HepG2 (cell line): Measurements from ENCODE around the gene PAX7.

ENCODE experiments used
- CEBPB ChIP-seq: IDR thresholded peaks from 2 replicates; pipeline ENCODE4 v1.6.1; 2011; ENCODE audit warnings: low read depth, low read length, improper control_type of control experiment, borderline replicate concordance
- SP4 ChIP-seq: sonication (generic); formaldehyde crosslinking; IDR thresholded peaks from 2 replicates; pipeline ENCODE4 v1.8.1; 2023; ENCODE audit warnings: mild to moderate bottlenecking, missing genetic modification reagents
- SUZ12 ChIP-seq: fragments of 150-350 bp; IDR thresholded peaks from 2 replicates; pipeline ENCODE4 v1.6.1; 2014; ENCODE audit warnings: low read depth, low read length
- TBX2 ChIP-seq: sonication (generic); formaldehyde crosslinking; IDR thresholded peaks from 2 replicates; pipeline ENCODE4 v1.5.0; 2020; ENCODE audit warnings: missing genetic modification reagents, mild to moderate bottlenecking, borderline replicate concordance
- TF ChIP-seq, protein P1 (sequence below): sonication (generic); formaldehyde crosslinking; IDR thresholded peaks from 2 replicates; pipeline ENCODE4 v1.5.0; 2020; ENCODE audit warnings: mild to moderate bottlenecking, missing genetic modification reagents, moderate library complexity

DNA sequence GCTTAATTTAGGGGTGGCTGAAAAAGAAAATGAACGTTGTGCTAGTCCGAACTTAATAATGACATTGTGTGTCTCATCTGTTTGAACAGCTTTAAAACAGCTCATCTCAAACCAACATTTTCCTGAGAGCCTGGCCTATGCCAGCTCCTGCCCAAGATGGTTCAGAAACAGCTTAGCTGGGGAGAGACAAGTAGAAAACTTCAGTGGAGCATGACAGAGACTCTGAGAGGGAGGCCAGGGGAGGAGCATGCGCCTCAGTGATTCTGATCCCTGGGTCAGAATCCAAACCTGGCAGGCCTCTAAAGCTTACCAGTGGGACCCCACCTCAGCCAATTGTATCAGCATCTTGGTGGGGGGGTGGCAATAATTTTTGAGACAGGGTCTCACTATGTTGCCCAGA lies 129.5 kb downstream of the PAX7 start:
- TF ChIP-seq CEBPB (no peak), TBX2 (no peak), SP4 (CRISPR knock-in tag) (no peak), SUZ12 (no peak)
- TF ChIP-seq, protein P1, sequence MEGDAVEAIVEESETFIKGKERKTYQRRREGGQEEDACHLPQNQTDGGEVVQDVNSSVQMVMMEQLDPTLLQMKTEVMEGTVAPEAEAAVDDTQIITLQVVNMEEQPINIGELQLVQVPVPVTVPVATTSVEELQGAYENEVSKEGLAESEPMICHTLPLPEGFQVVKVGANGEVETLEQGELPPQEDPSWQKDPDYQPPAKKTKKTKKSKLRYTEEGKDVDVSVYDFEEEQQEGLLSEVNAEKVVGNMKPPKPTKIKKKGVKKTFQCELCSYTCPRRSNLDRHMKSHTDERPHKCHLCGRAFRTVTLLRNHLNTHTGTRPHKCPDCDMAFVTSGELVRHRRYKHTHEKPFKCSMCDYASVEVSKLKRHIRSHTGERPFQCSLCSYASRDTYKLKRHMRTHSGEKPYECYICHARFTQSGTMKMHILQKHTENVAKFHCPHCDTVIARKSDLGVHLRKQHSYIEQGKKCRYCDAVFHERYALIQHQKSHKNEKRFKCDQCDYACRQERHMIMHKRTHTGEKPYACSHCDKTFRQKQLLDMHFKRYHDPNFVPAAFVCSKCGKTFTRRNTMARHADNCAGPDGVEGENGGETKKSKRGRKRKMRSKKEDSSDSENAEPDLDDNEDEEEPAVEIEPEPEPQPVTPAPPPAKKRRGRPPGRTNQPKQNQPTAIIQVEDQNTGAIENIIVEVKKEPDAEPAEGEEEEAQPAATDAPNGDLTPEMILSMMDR (CRISPR knock-in tag) = no peak
